K562 (cell line): ENCODE measurements around the gene GABRR3. TPM values are rescaled to one million over a fixed set of nuclear protein-coding genes. Genes with fewer than 3 reads are reported as not detected.

Experiments used
- ATAC-seq: fragments of 200-7000 bp; cut with Tn5 transposase; 3 replicates; pipeline ENCODE4 v1.9.1; 2020; ENCODE audit warnings: moderate library complexity
- BruUV-seq: library from RNA; stranded (reverse); fragments of 400-500 nt; replicated peaks from 2 replicates; lab custom pipeline; 2021; lab: Mats Ljungman, UMichigan
- CTCF ChIA-PET: fragments of 300-600 bp; formaldehyde crosslinking; extraction: SDS; loops from one replicate; lab custom pipeline; 2021; ENCODE audit warnings: low intra/inter-chr PET ratio; lab: Yijun Ruan, JAX
- POLR2A ChIA-PET: fragments of 300-600, 350-650 bp; sonication (Branson Sonifier 250); formaldehyde crosslinking; extraction: SDS; loops from one replicate; lab custom pipeline; 2021; ENCODE audit warnings: antibody characterized with exemption, inconsistent platforms; lab: Yijun Ruan, JAX
- DNase-seq, 4 experiments: peaks; one replicate each; pipeline versions ENCODE4 v3.0.0 to v3.0.0-alpha.2; 2011 to 2018; ENCODE audit warnings: low spot score in 3 of 4, mixed read lengths in 3 of 4; ENCODE audit errors: extremely low read depth in 1 of 4
- FAIRE-seq: peaks from 2 replicates; lab custom pipeline; 2011; peaks lifted over from hg19 to GRCh38; lab: Jason Lieb, UNC
- H2AFZ ChIP-seq: 2 replicates; pipeline ENCODE4 v1.6.0; 2011; ENCODE audit warnings: low read depth, low read length, control low read depth, inconsistent platforms
- H3K27ac ChIP-seq: fragments of 200-600 bp; 3 replicates; pipeline ENCODE4 v1.8.0; 2011; ENCODE audit warnings: low read depth, mild to moderate bottlenecking, control low read depth, inconsistent platforms, low read length, moderate library complexity, mixed read lengths; ENCODE audit errors: extremely low read depth
- H3K27me3 ChIP-seq, 2 experiments: fragments of 300-600 bp in 1 of 2; 2 replicates in 1 of 2; 3 replicates in 1 of 2; pipeline versions ENCODE4 v1.6.0 to v1.8.0; 2011; ENCODE audit warnings: inconsistent platforms in 2 of 2, low read length in 2 of 2, mild to moderate bottlenecking in 1 of 2, mixed read lengths in 1 of 2, moderate library complexity in 1 of 2; ENCODE audit not compliant: control insufficient read depth in 2 of 2, insufficient read depth in 2 of 2
- H3K36me3 ChIP-seq: fragments of 300-600 bp; 3 replicates; pipeline ENCODE4 v1.8.0; 2011; ENCODE audit warnings: mild to moderate bottlenecking, low read length, inconsistent platforms; ENCODE audit not compliant: control insufficient read depth, insufficient read depth
- H3K4me1 ChIP-seq, 2 experiments: fragments of 200-600 bp in 1 of 2; replicated peaks in 1 of 2; 2 replicates in 1 of 2; 3 replicates in 1 of 2; pipeline versions ENCODE4 v1.5.1 to v1.8.0; 2011; ENCODE audit warnings: inconsistent platforms in 2 of 2, low read length in 2 of 2, mild to moderate bottlenecking in 1 of 2, mixed read lengths in 1 of 2, moderate library complexity in 1 of 2; ENCODE audit not compliant: control insufficient read depth in 2 of 2, insufficient read depth in 2 of 2
- H3K4me2 ChIP-seq: 2 replicates; pipeline ENCODE4 v1.6.1; 2011; ENCODE audit warnings: low read length, control low read depth, inconsistent platforms, mixed read lengths; ENCODE audit not compliant: insufficient read depth
- H3K4me3 ChIP-seq: fragments of 200-600 bp; sonication (generic), shearing (Covaris generic); 2 replicates; pipeline ENCODE4 v1.5.1; 2016; ENCODE audit warnings: control low read depth, inconsistent platforms
- H3K79me2 ChIP-seq: fragments of 200-600 bp; 3 replicates; pipeline ENCODE4 v1.8.0; 2011; ENCODE audit warnings: low read length, inconsistent platforms; ENCODE audit not compliant: control insufficient read depth, insufficient read depth
- H3K9ac ChIP-seq, 2 experiments: 2 replicates each; pipeline versions ENCODE4 v1.6.0 to v1.6.1; 2011; ENCODE audit warnings: low read depth in 2 of 2, low read length in 2 of 2, control low read depth in 1 of 2, inconsistent platforms in 1 of 2, mild to moderate bottlenecking in 1 of 2, mixed read lengths in 1 of 2; ENCODE audit not compliant: insufficient read depth in 1 of 2
- H3K9me1 ChIP-seq: one replicate; pipeline ENCODE4 v1.6.0; 2011; ENCODE audit warnings: inconsistent platforms, mild to moderate bottlenecking, low read length, moderate library complexity; ENCODE audit not compliant: control insufficient read depth, insufficient read depth
- H3K9me3 ChIP-seq: replicated peaks from 2 replicates; pipeline ENCODE4 v1.5.1; 2011; ENCODE audit warnings: low read depth, low read length, inconsistent platforms; ENCODE audit not compliant: control insufficient read depth, insufficient read depth
- H4K20me1 ChIP-seq: replicated peaks from 2 replicates; pipeline ENCODE4 v1.6.1; 2011; ENCODE audit warnings: low read length, inconsistent platforms, mixed read lengths; ENCODE audit not compliant: control insufficient read depth, insufficient read depth
- ARNT ChIP-seq, 2 experiments: fragments of 450-650 bp; IDR thresholded peaks; 2 replicates each; pipeline ENCODE4 v1.6.1; 2016; ENCODE audit warnings: mild to moderate bottlenecking in 1 of 2
- HDAC1 ChIP-seq, 2 experiments: fragments of 450-650 bp; IDR thresholded peaks; 2 replicates each; pipeline ENCODE4 v1.6.1; 2016 to 2017; ENCODE audit warnings: inconsistent platforms in 1 of 2, mild to moderate bottlenecking in 1 of 2, moderate library complexity in 1 of 2
- NFXL1 ChIP-seq: fragments of 450-650 bp; formaldehyde crosslinking; IDR thresholded peaks from 2 replicates; pipeline ENCODE4 v1.4.0; 2021; ENCODE audit warnings: mild to moderate bottlenecking
- NR4A1 ChIP-seq, 2 experiments: fragments of 250-450 bp in 1 of 2; fragments of 450-650 bp in 1 of 2; sonication (Bioruptor Pico) in 1 of 2; IDR thresholded peaks; 2 replicates each; pipeline versions ENCODE4 v1.4.0 to v1.6.1; 2016 to 2020; ENCODE audit warnings: mild to moderate bottlenecking in 2 of 2, missing compliant biosample characterization in 1 of 2, missing genetic modification characterization in 1 of 2, moderate library complexity in 1 of 2
- RBFOX2 ChIP-seq: fragments of 200-400 bp; formaldehyde crosslinking; IDR thresholded peaks from 2 replicates; pipeline ENCODE4 v1.6.1; 2017; ENCODE audit warnings: low read depth, mild to moderate bottlenecking, low read length, moderate library complexity
- TAF7 ChIP-seq: fragments of 450-650 bp; IDR thresholded peaks from 2 replicates; pipeline ENCODE4 v1.6.1; 2016; ENCODE audit warnings: missing genetic modification characterization, missing compliant biosample characterization
- ZNF696 ChIP-seq: fragments of 250-450 bp; sonication (Bioruptor Pico); conservative IDR thresholded peaks from 2 replicates; pipeline ENCODE4 v1.4.0; 2020; ENCODE audit warnings: mild to moderate bottlenecking, moderate library complexity
- WGBS: fragments of 100-300 bp; shearing (Covaris generic); methylation state at CpG from one replicate; pipeline ENCODE4 v1.1.6; 2016; ENCODE audit warnings: low coverage, mixed read lengths; ENCODE audit not compliant: insufficient coverage; ENCODE audit errors: missing lambda C conversion rate; 5-methylcytosine and 5-hydroxymethylcytosine counted together
- in situ Hi-C: fragments of 300-500 bp; cut with MboI; formaldehyde crosslinking; loops from 4 replicates; pipeline ENCODE4 v1.15.0; 2018; ENCODE audit warnings: inconsistent platforms, mixed read lengths
- intact Hi-C: fragments of 100-400 bp; cut with micrococcal nuclease; formaldehyde crosslinking; loops from 2 replicates; pipeline ENCODE4 v1.14.2; 2022
- polyA plus RNA-seq, 8 experiments: library from polyadenylated mRNA; depleted of rRNA in 4 of 8; stranded (reverse) in 5 of 8; unstranded in 3 of 8; fragments of >200 nt; fragmentation: Nextera tagmentation in 2 of 8; fragmentation: Illumina TruSeq in 1 of 8; extraction: Ambion mirVana in 2 of 8; extraction: Trizol in 1 of 8; gene quantifications; 2 replicates each; pipeline versions ENCODE4 v1.2.1 to v1.2.3, GENCODE V29; 2011 to 2014; ENCODE audit warnings: inconsistent platforms in 1 of 8, missing spikeins in 1 of 8
- total RNA-seq, 7 experiments: library from RNA; depleted of rRNA in 6 of 7; stranded (reverse); fragments of >200 nt in 6 of 7; fragmentation: Illumina TruSeq in 2 of 7; extraction: Trizol in 2 of 7; gene quantifications; 2 replicates each; pipeline versions ENCODE4 v1.2.1 to v1.2.3, GENCODE V29; 2011 to 2021; ENCODE audit warnings: low replicate concordance in 1 of 7
- TF ChIP-seq, protein P1 (sequence below): sonication (generic); formaldehyde crosslinking; IDR thresholded peaks from 2 replicates; pipeline ENCODE4 v1.8.0; 2022; ENCODE audit warnings: mild to moderate bottlenecking, missing genetic modification reagents, borderline replicate concordance

The GABRR3 gene
- total and polyA plus RNA-seq, 9 of the 15 experiments (the other 6 are each of a cell fraction or from before 2014, with no cell fraction given): not detected

DNA sequence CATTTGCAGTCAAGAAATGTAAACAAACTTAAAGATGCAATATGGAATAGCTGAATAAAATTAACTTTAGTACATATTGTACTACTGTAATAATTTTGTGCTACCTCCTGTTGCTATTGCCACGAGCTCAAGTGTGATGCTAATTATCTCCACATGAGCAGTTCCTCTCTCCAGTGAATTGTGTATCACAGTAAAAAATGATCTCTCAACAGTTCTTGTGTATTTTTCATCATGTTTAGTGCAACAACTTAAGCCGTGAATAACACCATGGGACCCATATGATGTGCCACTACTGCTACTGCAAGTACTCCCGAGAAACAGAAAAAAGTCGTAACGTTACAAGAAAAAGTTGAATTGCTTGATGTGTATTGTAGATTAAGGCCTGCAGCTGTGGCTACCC is 75.2 kb downstream of the GABRR3 start:
- no peak overlapping the region for H3K4me3 ChIP-seq
- no peak overlapping the region for H3K9ac ChIP-seq
- H3K79me2 ChIP-seq: peaks cover 13% of the 10 kb centered on the region
- DNase-seq: no peak
- H3K27me3 ChIP-seq: no peaks in the 10 kb centered on the region
- in situ Hi-C loops: no loop called here
- TF ChIP-seq TAF7 (tag): no peak
- no peak for TF ChIP-seq NR4A1 (CRISPR knock-in tag; IDR thresholded peaks at IDR 0.05)
- no peak for TF ChIP-seq NR4A1 (tag; IDR thresholded peaks at IDR 0.05)
- TF ChIP-seq, protein P1, sequence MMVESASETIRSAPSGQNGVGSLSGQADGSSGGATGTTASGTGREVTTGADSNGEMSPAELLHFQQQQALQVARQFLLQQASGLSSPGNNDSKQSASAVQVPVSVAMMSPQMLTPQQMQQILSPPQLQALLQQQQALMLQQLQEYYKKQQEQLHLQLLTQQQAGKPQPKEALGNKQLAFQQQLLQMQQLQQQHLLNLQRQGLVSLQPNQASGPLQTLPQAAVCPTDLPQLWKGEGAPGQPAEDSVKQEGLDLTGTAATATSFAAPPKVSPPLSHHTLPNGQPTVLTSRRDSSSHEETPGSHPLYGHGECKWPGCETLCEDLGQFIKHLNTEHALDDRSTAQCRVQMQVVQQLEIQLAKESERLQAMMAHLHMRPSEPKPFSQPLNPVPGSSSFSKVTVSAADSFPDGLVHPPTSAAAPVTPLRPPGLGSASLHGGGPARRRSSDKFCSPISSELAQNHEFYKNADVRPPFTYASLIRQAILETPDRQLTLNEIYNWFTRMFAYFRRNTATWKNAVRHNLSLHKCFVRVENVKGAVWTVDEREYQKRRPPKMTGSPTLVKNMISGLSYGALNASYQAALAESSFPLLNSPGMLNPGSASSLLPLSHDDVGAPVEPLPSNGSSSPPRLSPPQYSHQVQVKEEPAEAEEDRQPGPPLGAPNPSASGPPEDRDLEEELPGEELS (CRISPR knock-in tag): no peak
- TF ChIP-seq RBFOX2: no peak
- no peak for TF ChIP-seq ARNT (IDR thresholded peaks at IDR 0.05)
- no peak for TF ChIP-seq HDAC1 (IDR thresholded peaks at IDR 0.05)
- no peak for TF ChIP-seq ZNF696 (CRISPR knock-in tag)
- TF ChIP-seq NFXL1 (CRISPR knock-in tag): no peak
- TF ChIP-seq, all 486 proteins: peak for 0
- peaks cover 45% of the 10 kb centered on the region; the same call in 2 of the 3 replicates for H3K36me3 ChIP-seq
- H4K20me1 ChIP-seq: no peaks in the 10 kb centered on the region
- H3K27ac ChIP-seq: no peak overlapping the region
- no peak for FAIRE-seq
- H3K4me2 ChIP-seq: no peak overlapping the region
- ATAC-seq: no peak
- CTCF ChIA-PET: no interaction called here
- H2AFZ ChIP-seq: no peak overlapping the region
- 95% methylated on average over 2 of the region's 5 CpGs for WGBS
- no peaks in the 10 kb centered on the region; a peak in 2 of 5 replicates for H3K4me1 ChIP-seq
- intact Hi-C loops: no loop called here
- peaks cover 3% of the 10 kb centered on the region for H3K9me1 ChIP-seq
- POLR2A ChIA-PET: interaction anchor here (1.2 kb wide), 1 partner anchor 9 kb away, joined by 3 read pairs; no protein-coding TSS in a partner anchor
- no peaks in the 10 kb centered on the region for H3K9me3 ChIP-seq
- no TSS peak for BruUV-seq
